Activated T-helper 1 cell treated with anti-CD3 and anti-CD28 coated beads, Interleukin-12 subunit alpha, Interleukin-12 subunit beta, Interleukin-2, Interleukin-4 antibody, amounts not matched to agents 30 ng/mL and 10 ng/mL and 1 ng/mL, durations not matched to agents 14 hours and 24 hours and 36 hours (primary cell): ENCODE data around the gene ZNF236. TPM values are rescaled to one million over a fixed set of nuclear protein-coding genes. Genes with fewer than 3 reads are reported as not detected.
A peak's percentile ranks its signal among the peaks of the same experiment; 100 is the strongest.
"Not testable (repeated sequence)": the region's sequence is repeated elsewhere in the genome, so short reads cannot be mapped to it uniquely, and the experiment has no call there.

ENCODE experiments used
- DNase-seq: peaks from one replicate; pipeline ENCODE4 v3.0.0; 2021; ENCODE audit warnings: low spot score
- H3K27ac Mint-ChIP-seq: one replicate; pipeline ENCODE4 v1.8.0; 2021; ENCODE audit warnings: mild to moderate bottlenecking, mixed read lengths
- H3K27me3 Mint-ChIP-seq: one replicate; pipeline ENCODE4 v1.8.0; 2022; ENCODE audit warnings: mild to moderate bottlenecking, moderate library complexity, mixed read lengths; ENCODE audit not compliant: insufficient read depth
- H3K36me3 Mint-ChIP-seq: one replicate; pipeline ENCODE4 v1.8.0; 2021; ENCODE audit warnings: low read depth, mixed read lengths
- H3K4me1 Mint-ChIP-seq: one replicate; pipeline ENCODE4 v1.8.0; 2021; ENCODE audit warnings: low read depth, mixed read lengths
- H3K4me3 Mint-ChIP-seq: one replicate; pipeline ENCODE4 v1.8.0; 2021; ENCODE audit warnings: mild to moderate bottlenecking, moderate library complexity, mixed read lengths
- H3K9me3 Mint-ChIP-seq: one replicate; pipeline ENCODE4 v1.8.0; 2021; ENCODE audit warnings: mixed read lengths
- intact Hi-C: fragments of 100-400 bp; cut with micrococcal nuclease; formaldehyde crosslinking; loops from one replicate; pipeline ENCODE4 v1.15.1; 2024
- total RNA-seq: library from RNA; stranded (reverse); gene quantifications from 2 replicates; pipeline ENCODE4 v1.2.3, GENCODE V29; 2022

Gene ZNF236
- total RNA-seq, 1 donor from 2014 or later, result 18.0 TPM

DNA sequence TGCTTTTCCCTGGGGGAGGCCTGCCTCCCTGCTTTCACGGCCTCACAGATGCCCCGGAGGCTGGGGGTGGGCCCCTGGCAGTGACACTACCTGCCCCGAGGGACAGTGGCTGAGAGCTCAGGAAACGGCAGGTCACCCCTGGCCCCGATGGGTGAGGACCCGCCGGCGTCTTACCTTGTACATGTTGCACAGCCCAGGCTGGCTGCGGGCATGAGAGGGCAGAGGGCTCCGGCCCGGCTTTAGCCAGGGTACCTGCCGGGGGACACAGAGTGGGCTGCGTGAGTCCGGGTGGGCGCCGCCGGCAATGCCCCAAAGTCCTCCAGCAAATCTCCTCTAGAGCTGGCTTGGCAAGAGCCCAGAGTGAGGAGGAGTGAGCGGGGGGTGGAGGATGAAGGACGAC is 187.3 kb downstream of the ZNF236 start:
- no peak overlapping the region for H3K27ac Mint-ChIP-seq
- intact Hi-C loops, result no loop called here
- H3K4me1 Mint-ChIP-seq, result peaks cover 13% of the 10 kb centered on the region
- H3K9me3 Mint-ChIP-seq, result no peaks in the 10 kb centered on the region
- H3K4me3 Mint-ChIP-seq, result no peak overlapping the region
- peaks cover 9% of the 10 kb centered on the region for H3K36me3 Mint-ChIP-seq
- no peak for DNase-seq
- no peaks in the 10 kb centered on the region for H3K27me3 Mint-ChIP-seq

DNA sequence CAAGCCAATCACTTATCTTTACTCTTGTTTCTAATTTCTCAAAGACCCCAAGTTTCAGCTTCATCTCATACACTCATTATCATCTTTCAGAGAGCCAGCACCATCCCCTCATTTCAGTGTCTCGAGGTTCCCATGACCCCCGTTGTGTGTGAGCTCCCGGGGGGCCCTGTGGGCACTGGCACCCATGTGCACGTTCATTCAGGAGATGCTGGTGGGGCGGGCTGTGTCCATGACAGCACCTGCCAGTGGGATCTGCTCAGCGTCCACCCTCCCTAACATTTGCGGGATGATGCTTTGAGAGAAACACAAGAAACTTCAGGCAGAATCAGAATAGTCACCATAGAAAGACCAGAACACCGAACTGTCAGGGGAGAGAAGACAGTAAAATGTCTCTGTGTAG is 189.8 kb downstream of the ZNF236 start:
- Mint-ChIP-seq H3K4me3 (no peak overlapping the region), H3K4me1 (no peaks in the 10 kb centered on the region), H3K9me3 (no peaks in the 10 kb centered on the region), H3K27me3 (no peaks in the 10 kb centered on the region), H3K36me3 (peaks cover 21% of the 10 kb centered on the region), H3K27ac (no peak overlapping the region)
- intact Hi-C loops, result no loop called here
- no peak for DNase-seq

DNA sequence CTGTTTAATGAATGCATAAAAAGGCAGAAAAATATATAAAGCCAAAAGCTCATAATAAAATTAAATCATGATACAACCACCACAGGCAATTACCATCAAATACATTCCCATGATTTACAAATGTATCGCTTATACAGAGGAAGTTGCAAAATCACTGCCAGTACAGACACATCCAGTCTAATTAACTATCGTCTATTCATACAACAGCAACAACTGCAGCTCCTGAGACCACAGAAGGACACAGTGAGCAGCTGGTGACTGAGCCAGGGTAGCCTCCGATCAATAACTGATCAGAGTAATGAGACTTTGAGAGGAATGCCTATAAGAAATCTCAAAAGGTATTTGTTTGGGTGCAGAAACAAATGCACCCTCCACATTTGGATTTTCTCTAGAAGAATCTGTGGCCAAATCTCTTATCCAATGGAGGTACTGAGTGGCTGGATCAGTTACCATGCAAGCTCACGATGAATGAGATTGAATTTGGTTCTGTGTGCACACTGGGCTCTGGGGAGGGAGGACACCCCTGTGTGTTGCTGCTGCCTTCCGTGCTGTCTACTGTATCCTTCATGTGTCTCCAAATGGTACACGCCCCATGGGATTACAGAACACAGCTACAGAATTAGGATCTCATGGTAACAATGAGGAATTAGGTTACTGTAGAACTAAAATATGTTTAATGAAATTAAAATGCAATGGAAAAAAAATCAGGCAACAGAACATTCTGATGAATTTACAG is 190.6 kb downstream of the ZNF236 start:
- DNase-seq, result no peak
- Mint-ChIP-seq H3K27me3 (no peaks in the 10 kb centered on the region), H3K4me3 (no peak overlapping the region), H3K27ac (no peak overlapping the region), H3K4me1 (no peaks in the 10 kb centered on the region), H3K9me3 (no peaks in the 10 kb centered on the region), H3K36me3 (peaks cover 21% of the 10 kb centered on the region)
- intact Hi-C loops, result no loop called here

DNA sequence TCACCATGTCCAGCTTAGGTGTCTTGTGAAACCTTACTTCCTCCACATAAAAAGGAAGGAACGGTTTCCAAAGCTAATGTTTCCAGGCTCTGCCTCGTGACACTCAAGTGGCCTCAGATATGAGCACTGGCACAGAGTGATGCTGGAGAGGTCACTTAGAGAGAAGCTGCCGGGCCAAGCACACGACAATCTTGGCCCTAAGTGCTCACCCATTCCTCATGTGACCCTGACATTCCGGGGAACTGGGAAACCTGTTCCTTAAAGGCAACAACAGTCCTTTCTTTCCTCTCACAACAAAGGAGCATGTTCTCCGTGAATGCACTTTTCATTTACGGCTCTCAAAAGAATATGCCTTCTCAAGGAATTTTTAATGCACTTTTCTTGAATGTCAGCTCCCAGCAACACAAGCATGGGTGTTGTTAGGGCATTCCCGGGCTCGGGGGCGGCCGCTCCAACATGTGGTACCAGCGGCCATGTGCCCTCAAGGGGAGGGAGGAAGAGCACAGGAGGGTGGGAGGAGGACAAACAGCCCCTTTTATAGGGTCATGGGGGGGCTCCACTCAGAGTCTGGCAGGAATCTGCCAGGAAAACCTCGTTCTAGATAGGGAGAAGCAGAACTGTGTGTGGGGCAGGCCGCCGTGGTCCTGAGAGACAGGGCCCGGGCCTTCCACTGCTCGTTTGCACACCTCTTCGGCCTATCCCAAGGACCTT is 191.6 kb downstream of the ZNF236 start:
- no peak for DNase-seq
- Mint-ChIP-seq H3K27me3 (no peaks in the 10 kb centered on the region), H3K27ac (no peak overlapping the region), H3K9me3 (no peaks in the 10 kb centered on the region), H3K4me3 (no peak overlapping the region), H3K36me3 (peaks cover 31% of the 10 kb centered on the region), H3K4me1 (no peaks in the 10 kb centered on the region)
- intact Hi-C loops, result no loop called here

DNA sequence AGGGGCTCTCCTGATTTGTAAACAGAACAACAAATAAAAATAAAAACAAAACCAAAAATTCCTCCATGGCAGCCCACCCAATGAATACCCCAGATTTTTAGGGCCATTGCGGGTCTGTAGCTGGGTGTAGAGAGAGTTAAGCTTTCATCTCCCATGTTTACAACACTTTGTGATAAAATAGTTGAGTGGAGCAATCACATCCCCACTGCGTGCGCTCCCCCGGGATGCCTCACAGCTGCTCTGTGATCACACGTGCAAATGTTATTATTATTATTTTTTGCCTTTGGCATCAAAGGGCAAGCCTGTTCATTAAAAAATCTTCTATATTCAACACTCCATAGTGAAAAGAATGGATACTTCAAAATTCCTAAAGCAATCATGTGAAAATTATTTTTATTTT is 192.2 kb downstream of the ZNF236 start:
- no peaks in the 10 kb centered on the region for H3K9me3 Mint-ChIP-seq
- no peak for DNase-seq
- H3K4me1 Mint-ChIP-seq, result no peaks in the 10 kb centered on the region
- no peaks in the 10 kb centered on the region for H3K27me3 Mint-ChIP-seq
- no peak overlapping the region for H3K4me3 Mint-ChIP-seq
- no peak overlapping the region for H3K27ac Mint-ChIP-seq
- H3K36me3 Mint-ChIP-seq, result peaks cover 37% of the 10 kb centered on the region
- intact Hi-C loops, result no loop called here

DNA sequence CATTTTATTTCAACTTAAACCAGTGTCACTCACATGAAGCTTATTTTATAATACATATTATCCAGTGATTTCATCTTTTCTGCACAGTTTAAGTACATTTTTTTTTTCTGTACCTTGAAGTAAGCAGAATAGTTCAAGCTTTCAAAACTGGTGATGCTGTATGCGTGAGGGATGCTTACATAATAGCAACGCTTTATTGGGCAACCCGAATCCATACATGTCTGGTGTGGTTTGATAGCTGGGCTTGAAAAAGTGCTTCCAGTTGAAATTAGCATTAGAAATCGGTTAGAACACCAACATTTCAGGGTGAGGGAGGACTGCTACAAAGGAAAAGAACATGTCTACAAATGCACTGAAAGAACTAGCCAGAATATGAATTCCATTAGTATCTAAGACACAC is 192.8 kb downstream of the ZNF236 start:
- Mint-ChIP-seq H3K9me3 (no peaks in the 10 kb centered on the region), H3K4me1 (no peaks in the 10 kb centered on the region), H3K27ac (no peak overlapping the region), H3K27me3 (no peaks in the 10 kb centered on the region), H3K4me3 (no peak overlapping the region), H3K36me3 (peaks cover 40% of the 10 kb centered on the region)
- intact Hi-C loops, result no loop called here
- DNase-seq, result no peak

DNA sequence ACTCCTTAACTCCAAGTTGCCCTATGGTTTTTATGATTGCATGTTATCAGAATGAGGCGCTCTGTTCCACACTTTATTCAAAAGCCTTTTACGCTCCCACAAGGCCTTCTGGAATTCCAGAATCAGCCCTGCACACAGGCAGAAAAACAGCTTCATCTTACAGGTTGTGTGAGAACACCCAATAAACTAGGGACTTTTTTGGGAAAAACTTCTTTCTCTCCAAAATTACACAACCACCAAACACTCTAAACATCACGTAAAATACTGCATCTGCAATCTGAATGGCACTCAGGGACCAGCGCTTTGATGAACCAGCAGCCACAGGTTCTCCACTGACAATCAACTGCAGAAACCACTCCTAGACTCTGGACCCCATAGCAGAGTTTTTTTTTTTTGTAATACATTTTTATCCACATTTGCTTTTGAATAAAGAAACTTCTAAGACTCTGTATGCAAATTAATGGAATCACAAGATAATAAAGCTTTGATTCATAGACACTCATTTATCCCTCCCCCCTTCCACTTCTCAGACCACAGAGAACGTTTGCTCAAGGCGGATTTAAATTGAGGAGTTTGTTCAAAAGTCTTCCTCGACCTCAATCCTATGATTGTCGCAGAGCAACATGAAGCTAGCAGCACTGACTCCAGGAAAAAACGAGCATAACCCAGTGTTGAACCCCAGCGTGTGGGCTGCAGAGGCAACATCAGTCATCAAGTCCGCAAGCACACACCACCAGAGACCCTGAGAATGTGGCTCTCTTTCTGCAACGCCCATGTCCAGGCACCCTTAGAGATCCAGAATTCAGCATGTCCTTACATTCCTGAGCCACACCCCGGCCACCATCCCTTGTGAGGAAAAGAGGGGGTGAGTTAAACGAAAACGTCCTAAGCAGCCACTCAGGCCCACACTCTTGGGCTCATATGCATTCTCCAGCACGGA is 193.7 kb downstream of the ZNF236 start:
- Mint-ChIP-seq H3K27ac (peak overlapping the region; percentile 54), H3K4me1 (no peaks in the 10 kb centered on the region), H3K27me3 (no peaks in the 10 kb centered on the region), H3K36me3 (peaks cover 37% of the 10 kb centered on the region), H3K4me3 (no peak overlapping the region), H3K9me3 (no peaks in the 10 kb centered on the region)
- no peak for DNase-seq
- intact Hi-C loops, result no loop called here

DNA sequence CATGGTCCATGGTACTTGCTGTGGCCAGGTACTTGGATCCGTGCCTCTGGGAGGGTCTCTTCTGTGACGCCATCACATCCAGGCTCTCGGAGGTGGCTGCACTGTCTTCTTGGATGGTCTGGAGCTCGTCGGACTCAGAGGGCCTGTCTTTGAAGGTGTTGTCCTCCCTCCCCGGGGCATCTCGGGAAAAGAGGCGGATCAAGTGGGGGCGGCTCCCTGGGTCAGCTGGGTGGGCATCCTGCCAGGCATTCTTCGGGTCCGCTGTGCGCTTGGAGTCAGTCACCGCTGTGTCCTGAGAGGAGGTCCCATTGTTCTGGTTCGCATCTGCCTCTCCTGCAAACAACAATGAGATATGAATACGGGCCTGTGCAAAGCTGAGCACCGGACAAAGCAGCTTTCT is 194.6 kb downstream of the ZNF236 start:
- intact Hi-C loops, result no loop called here
- peaks cover 39% of the 10 kb centered on the region for H3K36me3 Mint-ChIP-seq
- no peak overlapping the region for H3K4me3 Mint-ChIP-seq
- H3K27me3 Mint-ChIP-seq, result no peaks in the 10 kb centered on the region
- H3K4me1 Mint-ChIP-seq, result no peaks in the 10 kb centered on the region
- no peak overlapping the region for H3K27ac Mint-ChIP-seq
- DNase-seq, result no peak
- H3K9me3 Mint-ChIP-seq, result no peaks in the 10 kb centered on the region

DNA sequence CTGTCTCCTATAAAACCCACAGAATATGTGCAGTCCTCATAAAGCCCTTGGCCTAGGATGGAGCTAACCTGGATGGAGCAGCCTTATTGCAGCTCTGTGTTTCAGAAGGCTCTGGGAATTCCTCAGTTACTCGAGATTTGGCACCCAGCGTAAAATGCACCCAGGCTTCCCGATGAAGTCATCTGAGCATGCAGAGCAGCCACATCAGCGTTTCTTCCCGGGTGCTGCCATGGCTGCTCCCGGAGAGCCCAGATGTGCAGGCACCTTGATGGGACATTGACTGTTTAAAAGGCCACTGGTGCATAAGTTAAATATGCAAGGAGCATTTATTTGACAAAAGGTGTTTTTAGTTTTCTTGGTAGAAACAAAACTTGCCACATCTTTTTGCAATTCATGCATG is 195.0 kb downstream of the ZNF236 start:
- Mint-ChIP-seq H3K27me3 (no peaks in the 10 kb centered on the region), H3K9me3 (no peaks in the 10 kb centered on the region), H3K36me3 (peaks cover 39% of the 10 kb centered on the region), H3K4me3 (no peak overlapping the region), H3K4me1 (no peaks in the 10 kb centered on the region), H3K27ac (no peak overlapping the region)
- no peak for DNase-seq
- intact Hi-C loops, result no loop called here

DNA sequence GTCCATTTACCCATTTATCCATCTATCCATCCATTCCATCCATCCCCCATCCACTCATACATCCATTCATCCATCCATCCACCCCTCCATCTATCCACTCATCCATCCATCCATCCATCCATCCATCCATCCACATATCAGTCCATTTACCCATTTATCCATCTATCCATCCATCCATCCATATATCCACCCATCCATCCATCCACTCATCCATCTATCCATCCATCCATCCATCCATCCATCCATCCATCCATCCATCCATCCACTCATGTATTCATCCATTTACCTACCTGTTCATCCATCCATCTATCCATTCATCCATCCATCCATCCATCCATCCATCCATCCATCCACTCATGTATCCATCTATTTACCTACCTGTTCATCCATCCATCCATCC is 196.3 kb downstream of the ZNF236 start:
- H3K4me1 Mint-ChIP-seq, intact Hi-C loops: not testable (repeated sequence)
- H3K36me3 Mint-ChIP-seq, result peaks cover 38% of the 10 kb centered on the region

DNA sequence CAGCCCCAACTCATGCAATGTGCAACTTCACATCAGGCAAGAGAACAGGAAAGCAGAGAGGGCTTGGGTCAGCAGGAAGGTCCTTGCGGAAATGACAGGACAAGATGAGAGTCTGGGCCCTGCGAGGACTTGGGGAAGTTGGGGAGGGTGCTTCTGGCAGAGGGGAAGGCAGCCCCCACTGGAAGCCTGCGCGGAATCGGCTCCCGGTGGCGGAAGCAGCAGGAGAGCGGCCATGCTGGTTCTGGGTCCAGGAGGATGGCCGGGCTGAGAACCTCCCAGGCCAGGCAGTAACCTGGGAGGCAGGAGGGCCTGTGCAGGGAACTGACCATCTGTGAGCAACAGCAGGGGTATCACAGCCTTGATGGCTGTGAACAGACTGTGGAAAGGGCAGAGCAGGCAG is 197.3 kb downstream of the ZNF236 start:
- Mint-ChIP-seq H3K27ac (peak overlapping the region; percentile 49), H3K36me3 (peaks cover 39% of the 10 kb centered on the region), H3K4me3 (no peak overlapping the region), H3K27me3 (no peaks in the 10 kb centered on the region), H3K9me3 (no peaks in the 10 kb centered on the region), H3K4me1 (no peaks in the 10 kb centered on the region)
- DNase-seq, result no peak
- intact Hi-C loops, result no loop called here

More for the DNA sequence above, 196.3 kb downstream of the ZNF236 start:
- H3K27ac Mint-ChIP-seq, DNase-seq, H3K9me3 Mint-ChIP-seq, H3K27me3 Mint-ChIP-seq, H3K4me3 Mint-ChIP-seq: not testable (repeated sequence)
